Measurements from ENCODE around the gene GALNTL6.

The GALNTL6 gene

DNA sequence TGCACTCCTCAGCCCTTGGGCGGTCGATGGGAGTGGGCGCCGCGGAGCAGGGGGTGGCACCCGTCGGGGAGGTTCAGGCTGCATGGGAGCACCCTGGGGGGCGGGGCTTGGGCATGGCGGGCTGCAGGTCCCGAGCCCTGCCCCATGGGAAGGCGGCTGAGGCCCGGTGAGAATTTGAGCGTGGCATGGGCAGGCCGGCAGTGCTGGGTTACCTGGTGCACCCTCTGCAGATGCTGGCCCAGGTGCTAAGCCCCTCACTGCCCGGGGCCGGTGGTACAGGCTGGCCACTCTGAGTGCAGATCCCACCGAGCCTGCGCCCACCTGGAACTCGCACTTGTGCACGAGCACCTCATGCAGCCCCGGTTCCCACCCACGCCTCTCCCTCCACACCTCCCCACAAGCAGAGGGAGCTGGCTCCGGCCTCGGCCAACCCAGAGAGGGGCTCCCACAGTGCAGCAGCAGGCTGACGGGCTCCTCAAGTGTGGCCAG lies 556.3 kb downstream of the GALNTL6 start:
- Histone ChIP-seq H3K4me3 (replicated peaks; ENCODE audit: insufficient read depth, low read length) (no peak overlapping the region), H3K27ac (replicated peaks) (no peak overlapping the region), H3K27me3 (ENCODE audit: insufficient read depth, poor library complexity, severe bottlenecking) (no peaks in the 10 kb centered on the region)
- TF ChIP-seq GABPA (IDR thresholded peaks at IDR 0.05; ENCODE audit: low read depth): no peak
- no peak for TF ChIP-seq POLR2AphosphoS5 (IDR thresholded peaks at IDR 0.05; ENCODE audit: low read depth)
- no peak for TF ChIP-seq SPI1 (IDR thresholded peaks at IDR 0.05; ENCODE audit: borderline replicate concordance, low read depth)
- no peak for TF ChIP-seq REST (IDR thresholded peaks at IDR 0.05; ENCODE audit: insufficient replicate concordance, low read depth)
- TF ChIP-seq CTCF (IDR thresholded peaks at IDR 0.05; ENCODE audit: insufficient read depth, low read length): no peak
- DNase-seq (ENCODE audit: low read depth in 1 of 2, low spot score in 1 of 2): no peak

GRCh38 chr4:172377486-172378140 lies 564.4 kb downstream of the GALNTL6 start:
- Histone ChIP-seq H3K27me3 (ENCODE audit: insufficient read depth, poor library complexity, severe bottlenecking) (no peaks in the 10 kb centered on the region), H3K4me3 (replicated peaks; ENCODE audit: insufficient read depth, low read length) (no peak overlapping the region), H3K27ac (replicated peaks) (no peak overlapping the region)
- no peak for TF ChIP-seq REST (IDR thresholded peaks at IDR 0.05; ENCODE audit: insufficient replicate concordance, low read depth)
- no peak for TF ChIP-seq GABPA (IDR thresholded peaks at IDR 0.05; ENCODE audit: low read depth)
- TF ChIP-seq SPI1 (IDR thresholded peaks at IDR 0.05; ENCODE audit: borderline replicate concordance, low read depth): no peak
- TF ChIP-seq POLR2AphosphoS5 (IDR thresholded peaks at IDR 0.05; ENCODE audit: low read depth): no peak
- TF ChIP-seq CTCF (IDR thresholded peaks at IDR 0.05; ENCODE audit: insufficient read depth, low read length): no peak
- no peak for DNase-seq (ENCODE audit: low read depth in 1 of 2, low spot score in 1 of 2)

GRCh38 chr4:172379834-172380233 lies 566.6 kb downstream of the GALNTL6 start:
- no peaks in the 10 kb centered on the region for H3K27me3 ChIP-seq (ENCODE audit: insufficient read depth, poor library complexity, severe bottlenecking)
- no peak overlapping the region for H3K27ac ChIP-seq (replicated peaks)
- DNase-seq (ENCODE audit: low read depth in 1 of 2, low spot score in 1 of 2): no peak
- no peak overlapping the region for H3K4me3 ChIP-seq (replicated peaks; ENCODE audit: insufficient read depth, low read length)
- no peak for TF ChIP-seq REST (IDR thresholded peaks at IDR 0.05; ENCODE audit: insufficient replicate concordance, low read depth)
- TF ChIP-seq GABPA (IDR thresholded peaks at IDR 0.05; ENCODE audit: low read depth): no peak
- TF ChIP-seq SPI1 (IDR thresholded peaks at IDR 0.05; ENCODE audit: borderline replicate concordance, low read depth): no peak
- TF ChIP-seq POLR2AphosphoS5 (IDR thresholded peaks at IDR 0.05; ENCODE audit: low read depth): no peak
- TF ChIP-seq CTCF (IDR thresholded peaks at IDR 0.05; ENCODE audit: insufficient read depth, low read length): no peak

All from HL-60 (cell line).